A549 (cell line): ENCODE data around the gene IPO4.

Experiments used
- MAZ ChIP-seq: fragments of 150-350 bp; IDR thresholded peaks from 2 replicates; pipeline ENCODE4 v1.6.1; 2014; ENCODE audit warnings: antibody characterized with exemption, low read depth, low read length, borderline replicate concordance
- RNF2 ChIP-seq: fragments of 200-600 bp; sonication (generic); IDR thresholded peaks from 2 replicates; pipeline ENCODE4 v1.6.1; 2016; ENCODE audit warnings: low read depth, mild to moderate bottlenecking, antibody characterized with exemption, moderate library complexity, borderline replicate concordance
- TF ChIP-seq, protein P1 (sequence below): IDR thresholded peaks from 2 replicates; pipeline ENCODE4 v1.6.1; 2012
- TF ChIP-seq, protein P2 (sequence below): fragments of >200 bp; sonication (Bioruptor Twin); formaldehyde crosslinking; IDR thresholded peaks from 3 replicates; pipeline ENCODE4 v1.5.1; 2016

DNA sequence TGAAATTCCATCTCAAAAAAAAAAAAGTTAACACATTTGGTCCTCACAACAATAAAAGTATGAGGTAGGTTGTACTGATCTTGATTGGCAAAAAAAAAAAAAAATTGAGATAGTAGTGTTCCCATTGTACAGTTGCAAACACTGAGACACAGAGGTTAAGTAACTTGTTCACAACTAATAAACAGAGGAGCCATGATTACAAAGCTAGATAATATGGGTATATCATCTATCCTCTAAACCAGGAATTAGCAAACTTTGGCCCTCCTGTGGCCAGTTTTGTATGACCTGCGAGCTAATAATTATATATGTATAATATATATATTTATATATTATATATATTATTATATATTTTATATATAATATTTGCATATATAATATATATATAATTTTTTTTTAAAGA is 54.9 kb downstream of the IPO4 start:
- TF ChIP-seq, protein P1, sequence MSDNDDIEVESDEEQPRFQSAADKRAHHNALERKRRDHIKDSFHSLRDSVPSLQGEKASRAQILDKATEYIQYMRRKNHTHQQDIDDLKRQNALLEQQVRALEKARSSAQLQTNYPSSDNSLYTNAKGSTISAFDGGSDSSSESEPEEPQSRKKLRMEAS: no peak
- TF ChIP-seq MAZ: no peak
- TF ChIP-seq, protein P2, sequence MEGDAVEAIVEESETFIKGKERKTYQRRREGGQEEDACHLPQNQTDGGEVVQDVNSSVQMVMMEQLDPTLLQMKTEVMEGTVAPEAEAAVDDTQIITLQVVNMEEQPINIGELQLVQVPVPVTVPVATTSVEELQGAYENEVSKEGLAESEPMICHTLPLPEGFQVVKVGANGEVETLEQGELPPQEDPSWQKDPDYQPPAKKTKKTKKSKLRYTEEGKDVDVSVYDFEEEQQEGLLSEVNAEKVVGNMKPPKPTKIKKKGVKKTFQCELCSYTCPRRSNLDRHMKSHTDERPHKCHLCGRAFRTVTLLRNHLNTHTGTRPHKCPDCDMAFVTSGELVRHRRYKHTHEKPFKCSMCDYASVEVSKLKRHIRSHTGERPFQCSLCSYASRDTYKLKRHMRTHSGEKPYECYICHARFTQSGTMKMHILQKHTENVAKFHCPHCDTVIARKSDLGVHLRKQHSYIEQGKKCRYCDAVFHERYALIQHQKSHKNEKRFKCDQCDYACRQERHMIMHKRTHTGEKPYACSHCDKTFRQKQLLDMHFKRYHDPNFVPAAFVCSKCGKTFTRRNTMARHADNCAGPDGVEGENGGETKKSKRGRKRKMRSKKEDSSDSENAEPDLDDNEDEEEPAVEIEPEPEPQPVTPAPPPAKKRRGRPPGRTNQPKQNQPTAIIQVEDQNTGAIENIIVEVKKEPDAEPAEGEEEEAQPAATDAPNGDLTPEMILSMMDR: no peak
- no peak for TF ChIP-seq RNF2
